ENCODE results near the gene TMEM169.
"Not testable (repeated sequence)": the region's sequence is repeated elsewhere in the genome, so short reads cannot be mapped to it uniquely, and the experiment has no call there.

The TMEM169 gene

DNA sequence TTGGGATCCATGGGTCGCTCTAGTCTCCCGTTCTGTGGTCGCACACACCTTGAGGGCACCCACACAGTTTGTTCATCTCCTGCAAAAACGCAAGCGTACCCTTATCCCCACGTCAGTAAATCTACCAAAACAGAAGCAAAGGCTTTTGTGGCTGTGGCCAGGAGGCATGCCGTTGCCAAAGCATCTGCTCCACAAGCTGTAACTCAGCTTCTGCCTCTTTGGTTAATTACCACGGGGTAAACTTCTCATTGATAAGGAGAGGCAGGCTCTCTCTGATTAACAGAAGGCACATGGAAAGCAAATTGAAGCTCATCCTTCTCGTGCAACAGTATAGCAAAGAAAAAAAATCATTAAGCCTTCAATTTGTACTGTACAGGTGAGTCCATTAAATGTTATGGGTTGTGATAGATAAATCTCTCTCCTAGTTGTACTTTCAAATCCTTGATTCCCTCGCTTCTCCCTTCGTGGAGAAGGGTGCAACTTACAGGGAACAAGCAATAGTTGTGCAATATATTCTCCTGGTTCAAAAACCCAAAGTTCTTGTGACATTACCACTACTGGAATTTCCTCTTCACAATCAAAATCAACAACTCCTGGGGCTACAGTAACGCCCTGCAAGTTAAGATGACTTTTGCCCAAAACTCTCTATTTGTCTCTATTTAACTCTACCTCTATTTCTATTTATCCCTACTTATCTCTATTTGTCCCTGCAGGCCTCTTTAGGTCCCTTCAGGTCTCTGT, 10.4 kb upstream of the TMEM169 start:
- no peak for DNase-seq (ENCODE audit: low read depth in 2 of 2)

DNA sequence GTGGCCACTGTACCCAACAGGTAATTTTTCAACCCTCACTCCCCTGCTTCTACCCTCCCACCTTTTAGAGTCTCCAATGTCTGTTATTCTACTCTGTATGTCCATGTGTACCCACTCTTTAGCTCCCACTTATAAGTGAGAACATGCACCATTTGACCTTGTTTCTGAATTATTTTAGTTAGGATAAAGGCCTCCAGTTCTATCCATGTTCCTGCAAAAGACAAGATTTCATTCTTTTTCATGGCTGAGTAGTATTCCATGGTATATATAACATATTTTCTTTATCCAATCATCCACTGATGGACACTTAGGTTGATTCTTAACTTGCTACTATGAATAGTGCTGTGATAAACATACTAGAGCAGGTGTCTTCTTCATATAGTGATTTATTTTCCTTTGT, 9.2 kb upstream of the TMEM169 start:
- no peak for DNase-seq (ENCODE audit: low read depth in 2 of 2)

DNA sequence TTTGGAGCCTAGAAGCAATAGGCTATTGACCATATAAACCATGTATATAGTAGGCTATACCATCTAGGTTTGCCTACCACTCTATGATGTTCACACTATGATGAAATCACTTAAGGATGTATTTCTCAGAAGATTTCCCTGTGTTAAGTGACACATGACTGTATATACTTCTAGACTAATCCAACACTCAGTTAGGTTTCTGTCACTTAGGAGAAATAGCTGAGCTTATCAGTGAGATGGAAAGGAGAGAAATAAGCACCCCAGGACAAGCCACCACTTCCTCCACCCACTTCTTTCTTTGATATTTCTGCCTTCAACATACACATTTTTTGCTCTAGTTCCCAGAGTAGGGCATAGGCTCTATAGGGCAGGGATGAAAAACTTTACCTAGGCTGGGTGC, 7.9 kb upstream of the TMEM169 start:
- DNase-seq (ENCODE audit: low read depth in 2 of 2) = no peak

DNA sequence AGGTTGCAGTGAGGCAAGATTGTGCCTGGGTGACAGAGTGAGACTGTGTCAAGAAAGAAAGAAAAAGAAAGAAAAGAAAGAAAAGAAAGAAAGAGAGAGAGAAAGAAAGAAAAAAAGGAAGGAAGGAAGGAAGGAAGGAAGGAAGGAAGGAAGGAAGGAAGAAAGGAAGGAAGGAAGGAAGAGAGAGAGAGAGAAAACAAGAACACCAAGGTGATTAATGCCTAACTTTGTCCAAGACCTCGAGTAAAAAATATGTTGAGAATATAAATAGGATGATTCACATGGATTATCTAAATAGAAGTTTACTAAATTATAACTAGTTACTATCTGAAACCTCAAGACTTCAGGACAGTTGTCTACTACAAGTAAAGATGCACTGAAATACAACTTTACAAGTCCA, 7.3 kb upstream of the TMEM169 start:
- DNase-seq (ENCODE audit: low read depth in 2 of 2) = no peak

DNA sequence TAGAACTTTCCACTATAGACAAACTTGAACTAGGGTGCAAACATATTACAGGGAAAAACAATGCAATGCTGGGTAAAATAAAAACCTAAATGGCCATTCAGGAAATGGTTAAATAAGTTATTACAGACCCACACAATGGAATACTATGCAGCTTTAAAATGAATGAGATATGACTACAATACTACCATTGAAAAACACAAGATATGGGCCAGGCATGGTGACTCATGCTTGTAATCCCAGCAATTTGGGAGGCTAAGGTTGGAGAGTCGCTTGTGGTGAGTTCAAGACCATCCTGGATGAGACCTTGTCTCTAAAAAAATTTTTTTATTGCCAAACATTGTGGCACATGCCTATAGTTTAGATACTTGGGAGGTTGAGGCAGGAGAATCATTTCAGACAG, 6.9 kb upstream of the TMEM169 start:
- no peak for DNase-seq (ENCODE audit: low read depth in 2 of 2)

DNA sequence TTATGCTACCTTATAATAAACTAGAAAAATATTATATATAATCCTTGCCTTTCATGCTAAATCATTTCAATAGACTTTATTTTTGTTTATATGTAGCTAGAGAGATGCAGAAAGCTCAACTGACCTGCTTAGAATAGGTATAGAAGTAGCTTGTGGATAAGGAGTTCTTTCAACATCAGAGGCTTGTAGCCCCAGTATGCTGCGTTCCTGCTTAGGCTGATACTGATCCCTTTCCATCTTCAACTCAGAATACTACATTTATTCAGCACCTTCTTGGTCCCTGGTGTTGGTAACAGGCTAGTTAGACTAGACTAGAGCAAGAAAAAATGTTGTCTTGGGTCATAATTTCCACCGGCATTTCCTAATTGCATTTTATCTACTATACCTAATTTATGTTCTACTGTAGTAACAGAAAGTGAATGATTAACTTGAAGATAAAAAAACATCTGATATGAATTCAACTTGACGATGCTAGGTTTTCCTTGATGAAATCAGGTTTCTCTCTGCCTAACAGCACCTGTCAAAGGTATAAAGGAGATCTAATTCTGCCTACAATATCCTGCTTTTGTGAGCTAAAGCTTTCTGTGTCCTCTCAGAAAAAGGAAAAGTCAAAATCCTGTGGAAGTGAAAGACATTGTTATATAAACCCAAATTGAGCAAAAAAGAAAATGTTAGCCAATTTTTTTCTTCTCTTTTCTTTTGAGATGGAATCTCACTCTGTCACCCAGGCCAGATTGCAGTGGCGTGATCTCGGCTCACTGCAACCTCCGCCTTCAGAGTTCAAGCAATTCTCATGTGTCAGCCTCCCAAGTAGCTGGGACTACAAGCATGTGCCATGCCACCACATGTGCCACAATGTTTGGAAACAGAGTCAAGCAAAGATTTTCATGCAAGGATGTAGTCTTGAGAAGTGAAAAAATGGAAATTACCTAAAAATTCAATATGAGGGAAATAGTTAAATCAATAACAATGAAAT, 5.9 kb upstream of the TMEM169 start:
- no peak for DNase-seq (ENCODE audit: low read depth in 2 of 2)

DNA sequence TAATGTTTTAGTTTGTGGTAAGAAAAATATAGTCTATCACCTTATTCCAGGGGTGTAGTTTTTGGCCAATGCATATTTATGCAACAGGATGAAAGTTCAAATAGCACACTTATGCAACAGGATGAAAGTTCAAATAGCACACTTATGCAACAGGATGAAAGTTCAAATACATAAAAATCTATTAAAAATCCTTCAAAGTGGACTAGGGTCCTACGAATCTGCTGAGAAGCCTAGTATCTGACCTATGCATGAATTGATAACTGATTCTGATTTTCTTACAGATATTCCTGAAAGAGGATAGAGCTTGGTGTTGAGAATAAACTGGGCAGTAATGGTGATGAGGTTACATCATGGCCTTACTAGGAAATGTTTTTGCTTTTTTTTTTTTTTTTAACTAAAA, 2.9 kb upstream of the TMEM169 start:
- DNase-seq (ENCODE audit: low read depth in 2 of 2) = no peak

DNA sequence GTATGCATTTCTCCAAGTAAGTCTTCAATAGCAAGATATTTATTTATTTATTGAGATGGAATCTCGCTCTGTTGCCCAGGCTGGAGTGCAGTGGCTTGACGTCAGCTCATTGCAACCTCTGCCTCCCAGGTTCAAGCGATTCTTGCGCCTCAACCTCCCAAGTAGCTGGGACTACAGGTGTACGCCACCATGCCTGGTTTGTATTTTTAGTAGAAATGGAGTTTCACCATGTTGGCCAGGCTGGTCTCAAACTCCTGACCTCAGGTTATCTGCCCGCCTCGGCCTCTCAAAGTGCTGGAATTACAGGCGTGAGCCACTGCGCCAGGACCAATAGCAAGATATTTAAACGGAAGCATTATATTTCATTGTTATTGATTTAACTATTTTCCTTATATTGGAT, 1.7 kb upstream of the TMEM169 start:
- DNase-seq (ENCODE audit: low read depth in 2 of 2) = not testable (repeated sequence)

DNA sequence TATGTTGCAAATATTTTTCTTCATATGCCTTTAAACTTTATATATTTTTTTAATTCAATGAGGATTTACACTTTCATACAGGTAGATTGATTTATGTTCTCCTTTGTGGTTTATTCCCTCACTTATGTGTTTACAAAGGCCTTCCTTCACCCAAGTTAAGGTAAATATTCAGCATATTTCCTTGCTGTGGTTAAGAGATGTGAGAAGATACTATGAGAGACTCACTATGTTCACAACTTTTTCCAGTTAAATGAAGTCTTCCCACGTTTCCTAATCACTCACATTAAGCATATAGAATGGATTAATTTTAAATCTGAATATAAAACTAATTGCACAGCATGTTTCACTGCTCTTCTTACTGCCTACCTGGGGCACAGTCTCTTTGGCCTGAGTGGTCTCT, 707 bp upstream of the TMEM169 start:
- DNase-seq (ENCODE audit: low read depth in 2 of 2) = no peak

DNA sequence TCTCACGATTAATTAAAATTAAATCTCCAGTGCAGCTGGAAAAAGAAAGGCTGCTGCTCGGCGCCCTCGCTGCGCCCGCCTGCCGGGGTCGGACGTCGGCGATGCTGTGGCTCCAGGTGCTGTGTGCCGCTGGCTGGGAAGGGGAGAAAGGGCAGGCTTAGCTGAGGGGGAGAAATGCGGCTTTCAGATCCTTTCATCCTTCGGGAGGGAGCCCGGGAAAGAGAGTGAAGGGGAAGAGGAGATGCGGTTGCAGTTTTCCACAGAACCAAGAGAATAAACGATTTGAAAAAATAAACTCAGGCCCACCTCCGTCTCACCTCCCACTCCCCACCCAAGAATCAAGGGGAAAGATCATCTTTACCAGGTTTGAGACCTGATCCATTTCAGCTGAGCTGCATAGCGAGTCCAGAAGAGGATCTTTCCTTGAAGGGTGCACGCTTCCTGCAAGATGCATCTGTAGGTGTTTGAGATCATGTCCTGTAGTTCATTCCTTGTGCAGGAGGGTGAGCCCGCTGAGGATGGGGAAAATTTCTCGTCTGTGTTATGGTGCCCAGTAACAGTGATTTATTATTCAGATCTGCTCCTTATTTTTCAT, 495 bp downstream of the TMEM169 start:
- no peak for DNase-seq (ENCODE audit: low read depth in 2 of 2)

DNA sequence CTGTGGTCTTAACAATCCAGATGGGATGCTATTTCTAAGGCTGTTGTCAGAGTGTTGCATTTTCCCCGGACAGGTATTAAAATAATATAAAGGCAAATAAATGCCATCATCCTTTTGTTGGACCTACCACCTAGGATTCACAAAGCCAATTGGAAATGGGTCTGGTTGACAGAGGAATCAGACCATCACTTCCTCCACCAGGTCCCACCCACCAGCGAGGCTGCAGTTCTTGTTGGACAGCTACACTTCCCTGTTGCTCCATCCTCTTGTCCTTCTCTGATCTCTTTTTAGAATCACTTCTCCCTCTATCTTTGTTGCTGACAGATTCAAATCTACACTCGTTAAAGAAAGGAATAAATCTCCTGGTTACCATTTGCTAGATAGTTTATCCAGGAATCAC, 1.1 kb downstream of the TMEM169 start:
- DNase-seq (ENCODE audit: low read depth in 2 of 2) = no peak

DNA sequence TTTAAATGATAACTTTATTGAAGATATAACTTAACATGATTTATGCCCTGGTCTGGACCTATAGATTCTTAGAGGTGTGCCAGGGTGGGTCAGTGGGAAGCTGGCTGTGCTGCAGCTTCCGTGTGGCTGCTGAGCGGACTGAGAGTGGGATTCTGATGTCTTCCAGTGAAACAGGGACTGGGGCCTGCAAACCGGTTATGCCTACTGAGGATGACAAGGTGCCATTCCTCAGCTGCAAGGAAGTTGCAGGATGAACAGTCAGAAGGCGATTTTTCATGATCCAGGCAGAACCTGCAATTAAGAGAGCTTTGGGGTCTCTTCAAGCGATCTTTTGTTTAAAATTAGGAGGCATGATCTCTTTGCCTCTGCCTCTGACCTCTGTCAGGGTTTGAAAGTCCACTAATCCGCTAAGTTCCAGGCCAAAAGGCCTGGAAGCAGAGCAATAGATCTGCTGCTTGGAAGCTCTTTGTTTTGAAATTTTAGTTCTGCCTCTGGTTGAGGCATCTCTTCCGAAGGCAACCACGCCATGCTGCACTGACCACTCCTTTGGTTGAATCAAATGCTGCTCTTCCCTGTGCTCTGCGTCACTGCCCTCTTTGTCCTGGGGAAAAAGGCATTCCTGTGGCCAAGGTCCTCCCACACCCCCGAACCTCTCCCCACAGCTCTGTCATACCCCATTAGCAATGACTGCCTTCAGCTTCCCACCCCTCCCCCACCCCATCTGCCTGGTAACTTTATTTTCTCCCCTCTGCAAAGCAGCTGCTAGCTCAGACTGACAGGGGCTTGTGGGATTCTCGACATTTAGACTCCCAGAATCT, 2.0 kb downstream of the TMEM169 start:
- DNase-seq (ENCODE audit: low read depth in 2 of 2) = no peak

DNA sequence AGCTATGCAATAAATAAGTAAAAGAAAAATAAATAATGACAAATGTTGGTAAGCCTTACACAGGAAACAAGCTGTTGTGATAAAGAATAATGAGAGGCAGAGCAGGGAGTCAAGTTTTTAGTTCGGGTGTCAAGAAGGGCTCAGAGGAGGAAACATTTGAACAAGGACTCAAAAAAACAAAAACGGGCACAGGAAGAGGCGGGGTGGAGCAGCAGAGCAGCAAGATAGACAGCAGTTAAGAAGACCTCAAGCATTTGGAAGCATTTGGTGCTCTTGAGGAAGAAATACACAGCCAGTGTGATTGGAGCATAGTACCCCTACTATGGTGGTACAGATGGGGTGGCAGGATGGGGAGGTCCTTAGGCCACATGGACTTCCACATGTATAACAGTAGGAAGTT, 2.8 kb downstream of the TMEM169 start:
- DNase-seq (ENCODE audit: low read depth in 2 of 2) = no peak

DNA sequence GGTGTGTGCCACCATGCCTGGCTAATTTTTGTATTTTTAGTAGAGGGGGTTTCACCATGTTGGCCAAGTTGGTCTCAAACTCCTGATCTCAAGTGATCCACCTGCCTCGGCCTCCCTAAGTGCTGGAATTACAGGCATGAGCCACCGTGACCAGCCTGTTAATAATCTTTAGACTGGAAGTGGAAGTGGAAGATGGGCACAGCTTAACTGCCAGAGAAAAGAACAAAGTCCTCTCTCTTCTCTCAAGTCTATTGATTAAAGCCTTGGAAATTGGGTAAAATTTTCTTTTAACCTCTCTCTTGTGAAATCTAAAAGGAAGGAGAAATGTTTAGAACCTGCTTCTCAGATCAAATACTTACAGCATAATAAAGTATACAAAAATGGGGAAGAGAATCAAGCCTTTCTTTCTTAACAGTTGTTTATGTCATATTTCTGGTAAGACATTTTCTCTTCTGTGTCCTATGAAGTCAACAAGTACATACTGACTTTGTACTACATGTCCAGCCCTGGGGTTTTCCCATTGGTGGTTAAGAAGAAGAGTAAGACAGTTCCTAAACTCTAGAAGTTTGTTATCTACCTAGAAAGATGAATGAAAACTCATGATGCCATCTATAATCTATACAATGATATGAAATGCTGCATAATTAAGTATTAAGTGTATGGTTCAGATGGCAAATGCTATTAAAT, 4.6 kb downstream of the TMEM169 start:
- DNase-seq (ENCODE audit: low read depth in 2 of 2) = no peak

DNA sequence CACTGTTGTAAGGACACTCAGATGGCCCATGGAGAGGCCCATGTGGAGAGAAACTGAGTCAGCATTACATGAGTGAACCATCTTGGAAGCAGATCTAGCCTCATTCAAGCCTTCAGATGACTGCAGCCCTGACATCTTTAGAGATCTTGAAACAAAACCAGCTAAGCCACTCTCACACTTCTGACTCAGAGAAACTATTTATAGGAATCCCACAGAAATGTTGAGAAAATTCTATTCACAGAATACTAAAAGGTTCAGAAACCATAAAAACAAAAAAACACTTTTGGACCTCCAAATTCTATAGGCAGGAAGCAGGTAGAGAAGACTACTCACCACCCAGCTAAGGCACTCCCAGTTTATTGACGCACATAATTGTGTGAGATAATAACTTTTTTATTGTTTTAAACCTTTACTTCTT, 8.7 kb downstream of the TMEM169 start:
- no peak for DNase-seq (ENCODE audit: low read depth in 2 of 2)

DNA sequence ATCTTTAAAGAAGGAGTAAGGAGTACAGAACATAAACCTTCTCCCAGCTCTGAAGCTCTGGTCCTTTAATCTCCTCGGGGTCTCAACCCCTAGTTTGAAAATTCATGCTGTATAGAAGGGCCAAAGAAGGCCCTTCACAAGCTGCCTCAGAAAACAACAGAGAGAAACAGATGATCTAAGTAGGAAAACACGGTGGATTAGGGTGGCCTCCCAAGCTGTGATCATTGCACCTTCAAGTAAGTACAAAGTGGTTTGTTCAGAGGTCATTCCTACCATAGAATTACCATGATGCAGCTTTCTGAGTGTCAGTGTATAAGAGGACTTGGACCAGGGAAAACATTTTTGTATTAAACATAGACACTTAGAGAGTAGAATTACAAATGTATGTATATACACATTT, 10.9 kb downstream of the TMEM169 start:
- no peak for DNase-seq (ENCODE audit: low read depth in 2 of 2)

DNA sequence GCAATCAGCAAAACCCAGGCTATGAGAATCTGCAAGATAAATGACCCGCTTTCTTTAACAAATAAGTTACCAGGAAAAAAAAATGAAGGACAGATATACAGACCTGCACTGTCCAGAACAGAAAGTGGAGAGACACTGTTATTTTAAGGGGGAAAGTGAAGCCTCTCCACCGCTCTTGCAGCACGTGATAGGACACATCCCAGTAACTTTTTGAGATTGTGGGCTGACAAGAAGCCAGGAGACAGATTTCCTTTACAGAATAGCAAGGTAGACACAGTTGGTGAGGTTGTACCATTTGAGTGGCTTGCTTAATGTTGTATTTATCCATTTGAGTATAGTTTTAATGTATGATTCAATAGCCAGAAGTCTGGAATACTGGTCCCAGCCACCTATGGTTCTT, 13.0 kb downstream of the TMEM169 start:
- DNase-seq (ENCODE audit: low read depth in 2 of 2) = no peak

DNA sequence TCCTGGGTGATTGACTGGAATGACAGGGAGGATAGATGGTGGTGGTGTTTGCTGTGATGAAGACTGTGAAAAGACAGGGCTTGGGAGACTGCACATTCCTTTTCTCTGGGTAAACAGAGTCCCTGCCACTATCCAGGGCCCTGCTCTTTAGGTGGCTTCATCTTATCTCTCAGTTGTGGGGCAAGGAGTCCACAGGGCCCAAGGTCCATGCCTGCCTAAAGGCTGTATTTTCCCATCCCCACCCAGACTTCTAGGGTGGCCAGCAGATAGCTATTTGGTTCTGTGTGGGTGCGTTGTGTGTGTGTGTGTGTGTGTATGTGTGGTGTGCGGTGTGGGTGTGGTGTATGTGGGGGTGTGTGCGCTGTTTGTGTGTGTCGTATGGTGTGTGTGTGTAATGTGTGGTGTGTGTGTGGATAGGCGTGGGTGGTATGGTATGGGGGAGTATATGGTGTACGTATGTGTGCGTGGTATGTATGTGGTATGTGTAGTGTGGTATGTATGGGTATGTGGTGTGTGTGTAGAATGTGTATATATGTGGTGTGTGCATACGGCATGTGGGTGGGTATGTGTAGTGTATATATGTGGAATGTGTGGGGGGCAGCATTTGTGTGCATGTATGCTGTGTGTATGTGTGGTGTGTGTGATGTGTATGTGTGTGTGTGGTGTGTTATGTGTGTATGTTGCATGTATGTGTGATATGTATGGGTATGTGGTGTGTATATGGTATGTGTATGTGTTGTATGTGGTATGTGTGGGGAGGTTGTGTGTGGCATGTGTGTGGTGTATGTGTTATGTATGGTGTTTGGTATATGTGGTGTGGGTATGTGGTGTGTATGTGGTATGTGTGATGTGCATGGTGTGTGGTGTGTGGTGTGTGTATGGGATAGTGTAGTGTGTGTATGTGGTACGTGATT, 17.0 kb downstream of the TMEM169 start:
- DNase-seq (ENCODE audit: low read depth in 2 of 2) = no peak

DNA sequence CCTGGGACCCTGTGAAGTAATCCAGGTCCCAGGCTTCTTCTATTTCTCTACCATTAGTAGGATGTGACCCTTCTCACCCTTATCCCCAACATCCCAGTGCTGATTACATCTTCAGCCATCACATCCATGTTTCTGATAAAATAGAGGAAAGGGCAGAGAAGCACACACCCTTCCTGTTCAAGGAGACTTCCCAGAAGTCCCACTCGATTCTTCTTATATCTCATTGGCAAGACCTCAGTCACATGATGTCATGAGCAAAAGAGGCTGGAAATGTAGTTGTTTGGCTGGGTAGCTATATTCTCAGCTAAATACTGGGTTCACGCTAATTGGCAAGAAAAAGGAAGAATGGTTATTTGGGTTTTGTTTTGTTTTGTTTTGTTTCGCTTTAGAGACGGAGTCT, 19.4 kb downstream of the TMEM169 start:
- DNase-seq (ENCODE audit: low read depth in 2 of 2) = no peak

DNA sequence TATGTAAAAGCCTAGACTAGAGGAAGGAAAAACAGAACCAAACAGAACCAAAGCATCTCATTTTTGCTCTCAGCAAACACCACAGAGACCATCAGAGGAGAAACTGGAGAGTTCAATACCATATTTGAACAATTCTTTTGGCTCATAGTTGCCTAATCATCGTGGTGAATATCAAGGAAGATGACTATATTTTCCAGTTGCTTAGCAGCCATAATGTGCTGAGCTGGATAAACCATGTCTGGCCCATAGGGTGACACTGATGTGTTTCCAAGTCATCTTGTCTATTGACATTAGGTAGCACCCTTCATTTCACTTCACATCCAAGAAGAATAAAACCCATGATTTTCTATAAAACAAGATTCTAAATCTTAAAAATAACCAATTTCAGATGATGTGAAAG, 21.5 kb downstream of the TMEM169 start:
- DNase-seq (ENCODE audit: low read depth in 2 of 2) = no peak
